Lung microvascular endothelial cell (primary cell): Measurements from ENCODE around the gene MAP2K5. TPM values are rescaled to one million over a fixed set of nuclear protein-coding genes. Genes with fewer than 3 reads are reported as not detected.

Experiments used
- DNase-seq, 2 donors: peaks; one replicate each; pipeline versions ENCODE4 v3.0.0 to v3.0.0-alpha.2; 2010; ENCODE audit warnings: low read depth in 2 of 2
- total RNA-seq: library from RNA; depleted of rRNA; stranded (reverse); fragments of >200 nt; gene quantifications from 2 replicates; pipeline ENCODE4 v1.2.1, GENCODE V29; 2014

The MAP2K5 gene
- total RNA-seq, 1 donor from 2014 or later, result 2.8 TPM

- DNase-seq, result no peak
These were observed 16.0 kb downstream of the MAP2K5 start for GRCh38 chr15:67558502-67558901.

- DNase-seq, result no peak
These were observed 16.7 kb downstream of the MAP2K5 start for GRCh38 chr15:67559158-67559557.

- DNase-seq, result no peak
These were observed 17.1 kb downstream of the MAP2K5 start for GRCh38 chr15:67559576-67559975.

- no peak for DNase-seq
These were observed 17.8 kb downstream of the MAP2K5 start for GRCh38 chr15:67560320-67560719.

- DNase-seq, result no peak
These were observed 20.6 kb downstream of the MAP2K5 start for GRCh38 chr15:67563092-67563491.

GRCh38 chr15:67564021-67564967 is 21.8 kb downstream of the MAP2K5 start:
- DNase-seq, result no peak

GRCh38 chr15:67564968-67565345 is 22.5 kb downstream of the MAP2K5 start:
- no peak for DNase-seq

- DNase-seq, result no peak
These were observed 27.2 kb downstream of the MAP2K5 start for GRCh38 chr15:67569668-67570067.

GRCh38 chr15:67570875-67571647 is 28.6 kb downstream of the MAP2K5 start:
- no peak for DNase-seq

- no peak for DNase-seq
These were observed 29.3 kb downstream of the MAP2K5 start for GRCh38 chr15:67571648-67572415.

- DNase-seq, result no peak
These were observed 30.7 kb downstream of the MAP2K5 start for GRCh38 chr15:67573194-67573593.

- DNase-seq, result no peak
These were observed 32.6 kb downstream of the MAP2K5 start for GRCh38 chr15:67575039-67575502.

GRCh38 chr15:67578020-67578600 is 35.6 kb downstream of the MAP2K5 start:
- no peak for DNase-seq

GRCh38 chr15:67579164-67579563 is 36.7 kb downstream of the MAP2K5 start:
- no peak for DNase-seq

GRCh38 chr15:67579967-67580366 is 37.5 kb downstream of the MAP2K5 start:
- DNase-seq, result no peak

- no peak for DNase-seq
These were observed 41.7 kb downstream of the MAP2K5 start for GRCh38 chr15:67584157-67584556.

GRCh38 chr15:67585681-67586080 is 43.2 kb downstream of the MAP2K5 start:
- DNase-seq, result no peak

- DNase-seq, result no peak
These were observed 44.8 kb downstream of the MAP2K5 start for GRCh38 chr15:67587331-67587730.

- no peak for DNase-seq
These were observed 45.3 kb downstream of the MAP2K5 start for GRCh38 chr15:67587754-67588153.

- no peak for DNase-seq
These were observed 47.7 kb downstream of the MAP2K5 start for GRCh38 chr15:67590191-67590590.

GRCh38 chr15:67592245-67592644 is 49.7 kb downstream of the MAP2K5 start:
- no peak for DNase-seq
